Loucy (cell line): ENCODE results near the gene RAC2.

Experiments
- H2AFZ ChIP-seq: fragments of 200-600 bp; sonication (generic); 2 replicates; pipeline ENCODE4 v1.6.0; 2016; ENCODE audit warnings: antibody characterized with exemption, mild to moderate bottlenecking, low read length, moderate library complexity
- H3F3A ChIP-seq: fragments of 200-600 bp; 2 replicates; pipeline ENCODE4 v1.6.0; 2016; ENCODE audit warnings: antibody characterized with exemption, low read depth, mild to moderate bottlenecking
- H3K27me3 ChIP-seq: fragments of 200-600 bp; sonication (generic); 2 replicates; pipeline ENCODE4 v1.6.1; 2014; ENCODE audit warnings: low read length, mild to moderate bottlenecking; ENCODE audit not compliant: insufficient read depth, poor library complexity, severe bottlenecking
- H3K36me3 ChIP-seq: fragments of 200-600 bp; sonication (generic); 2 replicates; pipeline ENCODE4 v1.6.1; 2016; ENCODE audit warnings: low read length; ENCODE audit not compliant: insufficient read depth
- H3K4me1 ChIP-seq: fragments of 200-600 bp; sonication (generic); 2 replicates; pipeline ENCODE4 v1.5.1; 2014; ENCODE audit warnings: low read length, mild to moderate bottlenecking; ENCODE audit not compliant: insufficient read depth, poor library complexity, severe bottlenecking
- H3K4me2 ChIP-seq: fragments of 200-600 bp; sonication (generic); 2 replicates; pipeline ENCODE4 v1.6.0; 2014; ENCODE audit warnings: antibody characterized with exemption, low read length, low read depth, mild to moderate bottlenecking; ENCODE audit not compliant: poor library complexity, severe bottlenecking
- H3K4me3 ChIP-seq: fragments of 200-600 bp; sonication (generic); 2 replicates; pipeline ENCODE4 v1.5.1; 2014; ENCODE audit warnings: low read length, mild to moderate bottlenecking, mixed read lengths; ENCODE audit not compliant: poor library complexity, severe bottlenecking
- H3K79me2 ChIP-seq: fragments of 200-600 bp; sonication (generic); 2 replicates; pipeline ENCODE4 v1.6.1; 2014; ENCODE audit warnings: low read length; ENCODE audit not compliant: insufficient read depth
- H3K9ac ChIP-seq: fragments of 200-600 bp; sonication (generic); 2 replicates; pipeline ENCODE4 v1.6.0; 2014; ENCODE audit warnings: mild to moderate bottlenecking, low read depth, low read length, moderate library complexity; ENCODE audit not compliant: poor library complexity, severe bottlenecking
- H3K9me2 ChIP-seq: fragments of 200-600 bp; sonication (generic); replicated peaks from 2 replicates; pipeline ENCODE4 v1.6.1; 2016; ENCODE audit warnings: low read depth, low read length, mixed read lengths
- H3K9me3 ChIP-seq: fragments of 200-600 bp; sonication (generic); 2 replicates; pipeline ENCODE4 v1.6.1; 2014; ENCODE audit warnings: mild to moderate bottlenecking, antibody characterized with exemption, low read length, low read depth; ENCODE audit not compliant: insufficient read depth
- H4K20me1 ChIP-seq: fragments of 200-600 bp; sonication (generic); 2 replicates; pipeline ENCODE4 v1.6.0; 2014; ENCODE audit warnings: antibody characterized with exemption, low read length, mild to moderate bottlenecking; ENCODE audit not compliant: insufficient read depth, poor library complexity, severe bottlenecking
- EZH2phosphoT487 ChIP-seq: fragments of 200-600 bp; IDR thresholded peaks from 2 replicates; pipeline ENCODE4 v1.6.1; 2018; ENCODE audit warnings: antibody characterized with exemption, mild to moderate bottlenecking, moderate library complexity, borderline replicate concordance
- TF ChIP-seq, protein P1 (sequence below): fragments of 200-600 bp; sonication (generic); conservative IDR thresholded peaks from 2 replicates; pipeline ENCODE4 v1.5.1; 2014; ENCODE audit warnings: mild to moderate bottlenecking, antibody characterized with exemption, low read length

RAC2 gene

DNA sequence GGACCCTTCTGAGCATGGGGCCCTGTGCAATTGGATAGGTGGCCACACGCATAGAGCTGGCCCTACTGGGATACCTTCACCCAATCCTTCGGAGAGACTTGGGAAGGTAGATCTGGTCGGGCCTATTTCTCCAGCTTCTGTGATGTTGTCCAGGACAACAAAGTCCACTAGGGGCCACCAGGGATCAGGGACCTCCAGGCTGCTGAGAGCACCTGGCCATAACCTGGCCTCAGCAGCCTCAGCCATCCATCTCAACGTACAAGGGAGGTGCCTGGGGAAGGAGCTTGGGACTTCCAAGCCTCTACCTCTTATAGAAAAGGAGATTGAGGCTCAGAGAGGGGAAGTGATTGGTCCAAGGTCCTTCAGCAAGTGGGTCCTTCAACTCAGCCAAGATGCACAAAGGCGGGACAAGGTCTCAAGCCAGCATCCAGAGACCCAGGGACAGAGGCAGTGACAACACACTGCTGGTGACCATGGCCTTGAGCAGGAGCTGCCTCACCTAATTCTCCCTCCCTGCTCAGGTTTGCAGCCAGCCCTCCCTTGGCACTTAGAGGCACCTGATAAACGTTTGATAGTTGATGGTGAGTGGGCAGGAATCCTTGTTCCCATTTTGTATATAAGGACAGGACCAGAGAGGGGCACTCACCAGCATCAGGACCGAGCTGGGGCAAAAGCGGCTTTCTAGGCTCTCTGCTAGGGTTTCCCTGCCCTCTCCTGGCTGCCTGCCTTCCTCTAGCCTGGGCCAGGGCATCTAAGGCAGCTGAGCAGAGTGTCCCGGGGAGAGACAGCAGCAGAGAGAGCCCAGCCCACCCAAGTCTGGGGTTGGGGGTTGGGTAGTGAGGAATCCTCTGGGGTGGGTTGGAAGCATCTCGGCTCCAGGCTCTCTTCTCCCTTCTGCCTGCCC is 4.5 kb downstream of the RAC2 start:
- H3K4me3 ChIP-seq, result peak overlapping the region; percentile 94

GRCh38 chr22:37237371-37238268 is 6.4 kb downstream of the RAC2 start:
- Histone ChIP-seq H3K4me3 (peak overlapping the region; percentile 4), H3F3A (0 out of 2 replicates have a peak, but pooled peaks cover 4% of the 10 kb centered on the region), H3K79me2 (peaks cover 99% of the 10 kb centered on the region), H3K27me3 (no peaks in the 10 kb centered on the region), H3K4me1 (peaks cover 67% of the 10 kb centered on the region), H3K4me2 (peak overlapping the region; percentile 44), H3K36me3 (peaks cover 79% of the 10 kb centered on the region; the same call in 1 of the 2 replicates), H3K9me3 (no peaks in the 10 kb centered on the region), H3K9me2 (no peaks in the 10 kb centered on the region), H4K20me1 (peaks cover 92% of the 10 kb centered on the region), H3K9ac (no peak overlapping the region), H2AFZ (no peak overlapping the region)
- TF ChIP-seq EZH2phosphoT487, result no peak
- TF ChIP-seq, protein P1, sequence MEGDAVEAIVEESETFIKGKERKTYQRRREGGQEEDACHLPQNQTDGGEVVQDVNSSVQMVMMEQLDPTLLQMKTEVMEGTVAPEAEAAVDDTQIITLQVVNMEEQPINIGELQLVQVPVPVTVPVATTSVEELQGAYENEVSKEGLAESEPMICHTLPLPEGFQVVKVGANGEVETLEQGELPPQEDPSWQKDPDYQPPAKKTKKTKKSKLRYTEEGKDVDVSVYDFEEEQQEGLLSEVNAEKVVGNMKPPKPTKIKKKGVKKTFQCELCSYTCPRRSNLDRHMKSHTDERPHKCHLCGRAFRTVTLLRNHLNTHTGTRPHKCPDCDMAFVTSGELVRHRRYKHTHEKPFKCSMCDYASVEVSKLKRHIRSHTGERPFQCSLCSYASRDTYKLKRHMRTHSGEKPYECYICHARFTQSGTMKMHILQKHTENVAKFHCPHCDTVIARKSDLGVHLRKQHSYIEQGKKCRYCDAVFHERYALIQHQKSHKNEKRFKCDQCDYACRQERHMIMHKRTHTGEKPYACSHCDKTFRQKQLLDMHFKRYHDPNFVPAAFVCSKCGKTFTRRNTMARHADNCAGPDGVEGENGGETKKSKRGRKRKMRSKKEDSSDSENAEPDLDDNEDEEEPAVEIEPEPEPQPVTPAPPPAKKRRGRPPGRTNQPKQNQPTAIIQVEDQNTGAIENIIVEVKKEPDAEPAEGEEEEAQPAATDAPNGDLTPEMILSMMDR, result no peak

More for the DNA sequence above, 4.5 kb downstream of the RAC2 start:
- H3F3A ChIP-seq, result 0 out of 2 replicates have a peak, but pooled peaks cover 8% of the 10 kb centered on the region
- peaks cover 70% of the 10 kb centered on the region for H3K4me1 ChIP-seq
- H4K20me1 ChIP-seq, result peaks cover 81% of the 10 kb centered on the region
- TF ChIP-seq EZH2phosphoT487, result no peak
- TF ChIP-seq, protein P1, result 0 out of 2 replicates have a peak, but pooled peaks have one; percentile 12
- H3K4me2 ChIP-seq, result peak overlapping the region; percentile 98
- H3K36me3 ChIP-seq, result peaks cover 59% of the 10 kb centered on the region; the same call in 1 of the 2 replicates
- H3K9me2 ChIP-seq, result no peaks in the 10 kb centered on the region
- peaks cover 7% of the 10 kb centered on the region for H3K27me3 ChIP-seq
- peaks cover 93% of the 10 kb centered on the region for H3K79me2 ChIP-seq
- H3K9me3 ChIP-seq, result no peaks in the 10 kb centered on the region
- H3K9ac ChIP-seq, result peak overlapping the region; percentile 99
- no peak overlapping the region for H2AFZ ChIP-seq

- Histone ChIP-seq H4K20me1 (peaks cover 94% of the 10 kb centered on the region), H3K36me3 (peaks cover 88% of the 10 kb centered on the region; the same call in 1 of the 2 replicates), H3K4me1 (peaks cover 73% of the 10 kb centered on the region)
Observed at GRCh38 chr22:37235897-37236607, 8.0 kb downstream of the RAC2 start.

More at GRCh38 chr22:37235897-37236607, 8.0 kb downstream of the RAC2 start:
- Histone ChIP-seq H3K4me3 (no peak overlapping the region), H3K4me2 (peak overlapping the region; percentile 45), H3K9me2 (no peaks in the 10 kb centered on the region), H3K9ac (no peak overlapping the region), H3F3A (peaks cover 5% of the 10 kb centered on the region), H3K27me3 (no peaks in the 10 kb centered on the region), H2AFZ (no peak overlapping the region), H3K9me3 (no peaks in the 10 kb centered on the region), H3K79me2 (peaks cover 99% of the 10 kb centered on the region)
- TF ChIP-seq, protein P1, result no peak
- no peak for TF ChIP-seq EZH2phosphoT487
